HEK293 (cell line): ENCODE results near the gene COL18A1.

ENCODE experiments used
- CTCF ChIA-PET: fragments of 350-600 bp; formaldehyde crosslinking; extraction: SDS; loops from one replicate; lab custom pipeline; 2021; ENCODE audit warnings: antibody characterized with exemption; lab: Yijun Ruan, JAX
- POLR2A ChIA-PET: fragments of 300-600 bp; formaldehyde crosslinking; extraction: SDS; loops from one replicate; lab custom pipeline; 2020; ENCODE audit warnings: antibody characterized with exemption, inconsistent platforms; lab: Yijun Ruan, JAX
- H3K27ac ChIP-seq: fragments of 200-500 bp; sonication (Bioruptor generic); 2 replicates; pipeline ENCODE4 v1.5.1; 2014; ENCODE audit warnings: low read depth, low read length, control low read depth, inconsistent platforms; ENCODE audit errors: extremely low read depth
- H3K36me3 ChIP-seq, 2 experiments: fragments of 200-500 bp in 1 of 2; sonication (Bioruptor generic) in 1 of 2; 1 replicate in 1 of 2; 2 replicates in 1 of 2; pipeline ENCODE4 v1.5.1; 2014 to 2017; ENCODE audit warnings: inconsistent platforms in 2 of 2, low read length in 2 of 2; ENCODE audit not compliant: control insufficient read depth in 2 of 2, insufficient read depth in 1 of 2
- H3K4me1 ChIP-seq: fragments of 200-500 bp; sonication (Bioruptor generic); 2 replicates; pipeline ENCODE4 v1.5.1; 2014; ENCODE audit warnings: mild to moderate bottlenecking, low read length, inconsistent platforms; ENCODE audit not compliant: control insufficient read depth, insufficient read depth
- H3K4me3 ChIP-seq: 2 replicates; pipeline ENCODE4 v1.5.1; 2011; ENCODE audit warnings: low read depth, mild to moderate bottlenecking, control low read depth, low read length, moderate library complexity
- H3K9me3 ChIP-seq: fragments of 200-500 bp; sonication (Bioruptor generic); 2 replicates; pipeline ENCODE4 v1.5.1; 2014; ENCODE audit warnings: low read depth, low read length, inconsistent platforms; ENCODE audit not compliant: control insufficient read depth, insufficient read depth
- GLI2 ChIP-seq: fragments of 450-650 bp; formaldehyde crosslinking; IDR thresholded peaks from 2 replicates; pipeline ENCODE4; 2017; ENCODE audit warnings: missing biosample characterization, missing genetic modification characterization, low read depth, borderline replicate concordance
- HOXC10 ChIP-seq: sonication (generic); formaldehyde crosslinking; IDR thresholded peaks from 2 replicates; pipeline ENCODE4 v1.8.1; 2023; ENCODE audit warnings: mild to moderate bottlenecking, missing genetic modification reagents
- KLF16 ChIP-seq: fragments of 450-650 bp; formaldehyde crosslinking; IDR thresholded peaks from 2 replicates; pipeline ENCODE4 v1.5.1; 2017; ENCODE audit warnings: missing biosample characterization, missing genetic modification characterization
- OSR2 ChIP-seq: fragments of 450-650 bp; formaldehyde crosslinking; IDR thresholded peaks from 2 replicates; pipeline ENCODE4 v1.5.1; 2016; ENCODE audit warnings: missing biosample characterization, missing genetic modification characterization
- OVOL3 ChIP-seq: fragments of 450-650 bp; formaldehyde crosslinking; IDR thresholded peaks from 2 replicates; pipeline ENCODE4 v1.5.1; 2016; ENCODE audit warnings: missing biosample characterization, missing genetic modification characterization
- ZFP69B ChIP-seq: fragments of 450-650 bp; formaldehyde crosslinking; IDR thresholded peaks from 2 replicates; pipeline ENCODE4 v1.5.1; 2016; ENCODE audit warnings: missing biosample characterization, missing genetic modification characterization
- ZNF10 ChIP-seq: fragments of 450-650 bp; formaldehyde crosslinking; IDR thresholded peaks from 2 replicates; pipeline ENCODE4 v1.5.1; 2017; ENCODE audit warnings: missing biosample characterization, missing genetic modification characterization
- ZNF140 ChIP-seq: fragments of 450-650 bp; formaldehyde crosslinking; IDR thresholded peaks from 2 replicates; pipeline ENCODE4 v1.5.1; 2016; ENCODE audit warnings: missing biosample characterization, missing genetic modification characterization
- ZNF221 ChIP-seq: fragments of 450-650 bp; formaldehyde crosslinking; IDR thresholded peaks from 2 replicates; pipeline ENCODE4 v1.5.1; 2017; ENCODE audit warnings: missing biosample characterization, missing genetic modification characterization, borderline replicate concordance
- ZNF24 ChIP-seq: fragments of 450-650 bp; formaldehyde crosslinking; IDR thresholded peaks from 2 replicates; pipeline ENCODE4 v1.5.1; 2016; ENCODE audit warnings: missing biosample characterization, missing genetic modification characterization
- ZNF292 ChIP-seq: fragments of 450-650 bp; formaldehyde crosslinking; IDR thresholded peaks from 2 replicates; pipeline ENCODE4 v1.5.1; 2016; ENCODE audit warnings: low read depth, missing biosample characterization, missing genetic modification characterization, borderline replicate concordance
- ZNF324 ChIP-seq: fragments of 450-650 bp; formaldehyde crosslinking; IDR thresholded peaks from 2 replicates; pipeline ENCODE4 v1.5.1; 2016; ENCODE audit warnings: missing biosample characterization, missing genetic modification characterization
- ZNF350 ChIP-seq: fragments of 450-650 bp; formaldehyde crosslinking; IDR thresholded peaks from 2 replicates; pipeline ENCODE4 v1.5.0; 2017; ENCODE audit warnings: missing biosample characterization, mild to moderate bottlenecking, missing genetic modification characterization
- ZNF354C ChIP-seq: fragments of 450-650 bp; formaldehyde crosslinking; IDR thresholded peaks from 2 replicates; pipeline ENCODE4 v1.5.1; 2016; ENCODE audit warnings: missing biosample characterization, missing genetic modification characterization, low read depth, borderline replicate concordance
- ZNF423 ChIP-seq: fragments of 450-650 bp; formaldehyde crosslinking; IDR thresholded peaks from 2 replicates; pipeline ENCODE4 v1.5.1; 2016; ENCODE audit warnings: missing biosample characterization, missing genetic modification characterization
- ZNF529 ChIP-seq: fragments of 450-650 bp; formaldehyde crosslinking; IDR thresholded peaks from 2 replicates; pipeline ENCODE4 v1.5.1; 2017; ENCODE audit warnings: missing genetic modification characterization, missing biosample characterization; ENCODE audit not compliant: insufficient replicate concordance
- ZNF670 ChIP-seq: fragments of 450-650 bp; formaldehyde crosslinking; IDR thresholded peaks from 2 replicates; pipeline ENCODE4 v1.5.1; 2016; ENCODE audit warnings: missing biosample characterization, missing genetic modification characterization, low read depth
- ZNF792 ChIP-seq: fragments of 450-650 bp; formaldehyde crosslinking; IDR thresholded peaks from 2 replicates; pipeline ENCODE4 v1.5.1; 2016; ENCODE audit warnings: missing biosample characterization, missing genetic modification characterization
- ZNF837 ChIP-seq: fragments of 450-650 bp; formaldehyde crosslinking; IDR thresholded peaks from 2 replicates; pipeline ENCODE4 v1.5.1; 2016; ENCODE audit warnings: missing biosample characterization, missing genetic modification characterization
- TF ChIP-seq, protein P1 (sequence below): fragments of 450-650 bp; formaldehyde crosslinking; conservative IDR thresholded peaks from 2 replicates; pipeline ENCODE4 v1.5.1; 2016; ENCODE audit warnings: low read depth, missing biosample characterization, missing genetic modification characterization
- TF ChIP-seq, protein P2 (sequence below): fragments of 450-650 bp; formaldehyde crosslinking; IDR thresholded peaks from 2 replicates; pipeline ENCODE4 v1.5.1; 2016; ENCODE audit warnings: missing biosample characterization, missing genetic modification characterization
- TF ChIP-seq, protein P3 (sequence below): IDR thresholded peaks from 2 replicates; pipeline ENCODE4 v1.6.1; 2011; ENCODE audit warnings: mild to moderate bottlenecking, low read depth, low read length, borderline replicate concordance

The COL18A1 gene

DNA sequence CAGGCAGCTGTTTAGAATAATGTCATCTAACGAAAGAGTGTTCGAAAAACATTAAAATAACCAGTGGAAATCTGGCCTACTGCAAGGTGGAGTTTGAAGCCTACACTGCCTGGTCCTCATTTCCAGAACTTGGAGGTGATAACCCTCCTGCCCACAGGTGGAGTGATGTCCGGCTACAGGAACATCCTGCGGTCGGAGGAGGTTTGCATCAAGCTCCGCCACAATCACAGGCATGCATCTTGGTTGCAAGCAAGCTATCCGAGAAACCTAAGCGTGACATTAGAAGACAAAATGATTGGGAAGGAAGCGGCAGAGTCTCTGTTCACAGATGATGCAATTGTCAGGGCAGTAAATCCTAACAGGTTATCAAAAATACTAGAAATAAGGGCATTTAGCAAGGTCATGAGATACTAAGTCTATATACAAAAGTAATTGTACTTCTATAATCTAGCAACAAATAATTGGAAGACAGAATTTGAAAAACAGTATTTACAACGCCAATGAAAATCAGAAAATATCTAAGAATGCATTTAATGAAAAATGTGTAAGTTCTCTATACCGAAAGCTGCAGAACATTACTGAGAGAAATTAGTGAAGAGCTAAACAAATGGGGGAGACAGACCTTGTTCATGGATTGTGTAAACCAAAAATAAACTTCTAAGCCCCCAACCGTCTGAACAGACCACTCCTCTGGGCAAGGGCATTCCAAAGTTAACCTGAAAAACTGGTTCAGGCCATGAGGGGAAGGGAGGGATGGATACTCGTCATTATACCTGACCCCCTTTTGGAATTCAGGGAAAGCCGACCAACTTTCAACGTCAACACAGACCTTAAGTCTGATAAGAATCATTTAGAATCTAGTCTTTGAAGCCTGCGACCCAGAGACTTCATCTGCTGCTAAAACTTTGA, 141.9 kb downstream of the COL18A1 start:
- ChIA-PET POLR2A (no interaction called here), CTCF (interaction anchor here (0.6 to 2.0 kb wide), 3 partner anchors 9 to 524 kb away, joined by 3 to 7 read pairs (median 3); no protein-coding TSS in a partner anchor)
- no peaks in the 10 kb centered on the region for H3K4me1 ChIP-seq
- H3K4me3 ChIP-seq: no peak overlapping the region
- TF ChIP-seq ZNF324 (no peak), ZNF24 (tag by site-specific recombination) (no peak), OVOL3 (tag by site-specific recombination) (no peak), ZNF350 (no peak), ZNF292 (tag by site-specific recombination) (no peak), ZNF670 (tag by site-specific recombination) (no peak), ZNF529 (tag by site-specific recombination) (no peak), ZNF792 (tag by site-specific recombination) (no peak), KLF16 (tag by site-specific recombination) (no peak)
- TF ChIP-seq, protein P1, sequence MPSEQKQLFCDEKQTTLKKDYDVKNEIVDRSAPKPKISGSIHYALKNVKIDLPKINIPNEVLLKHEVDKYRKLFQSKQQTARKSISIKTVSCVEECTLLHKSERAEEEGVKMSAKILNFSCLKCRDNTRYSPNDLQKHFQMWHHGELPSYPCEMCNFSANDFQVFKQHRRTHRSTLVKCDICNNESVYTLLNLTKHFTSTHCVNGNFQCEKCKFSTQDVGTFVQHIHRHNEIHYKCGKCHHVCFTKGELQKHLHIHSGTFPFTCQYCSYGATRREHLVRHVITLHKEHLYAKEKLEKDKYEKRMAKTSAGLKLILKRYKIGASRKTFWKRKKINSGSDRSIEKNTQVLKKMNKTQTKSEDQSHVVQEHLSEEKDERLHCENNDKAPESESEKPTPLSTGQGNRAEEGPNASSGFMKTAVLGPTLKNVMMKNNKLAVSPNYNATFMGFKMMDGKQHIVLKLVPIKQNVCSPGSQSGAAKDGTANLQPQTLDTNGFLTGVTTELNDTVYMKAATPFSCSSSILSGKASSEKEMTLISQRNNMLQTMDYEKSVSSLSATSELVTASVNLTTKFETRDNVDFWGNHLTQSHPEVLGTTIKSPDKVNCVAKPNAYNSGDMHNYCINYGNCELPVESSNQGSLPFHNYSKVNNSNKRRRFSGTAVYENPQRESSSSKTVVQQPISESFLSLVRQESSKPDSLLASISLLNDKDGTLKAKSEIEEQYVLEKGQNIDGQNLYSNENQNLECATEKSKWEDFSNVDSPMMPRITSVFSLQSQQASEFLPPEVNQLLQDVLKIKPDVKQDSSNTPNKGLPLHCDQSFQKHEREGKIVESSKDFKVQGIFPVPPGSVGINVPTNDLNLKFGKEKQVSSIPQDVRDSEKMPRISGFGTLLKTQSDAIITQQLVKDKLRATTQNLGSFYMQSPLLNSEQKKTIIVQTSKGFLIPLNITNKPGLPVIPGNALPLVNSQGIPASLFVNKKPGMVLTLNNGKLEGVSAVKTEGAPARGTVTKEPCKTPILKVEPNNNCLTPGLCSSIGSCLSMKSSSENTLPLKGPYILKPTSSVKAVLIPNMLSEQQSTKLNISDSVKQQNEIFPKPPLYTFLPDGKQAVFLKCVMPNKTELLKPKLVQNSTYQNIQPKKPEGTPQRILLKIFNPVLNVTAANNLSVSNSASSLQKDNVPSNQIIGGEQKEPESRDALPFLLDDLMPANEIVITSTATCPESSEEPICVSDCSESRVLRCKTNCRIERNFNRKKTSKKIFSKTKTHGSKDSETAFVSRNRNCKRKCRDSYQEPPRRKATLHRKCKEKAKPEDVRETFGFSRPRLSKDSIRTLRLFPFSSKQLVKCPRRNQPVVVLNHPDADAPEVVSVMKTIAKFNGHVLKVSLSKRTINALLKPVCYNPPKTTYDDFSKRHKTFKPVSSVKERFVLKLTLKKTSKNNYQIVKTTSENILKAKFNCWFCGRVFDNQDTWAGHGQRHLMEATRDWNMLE: no peak
- H3K27ac ChIP-seq: no peak overlapping the region
- H3K9me3 ChIP-seq: no peaks in the 10 kb centered on the region
- H3K36me3 ChIP-seq: no peaks in the 10 kb centered on the region

DNA sequence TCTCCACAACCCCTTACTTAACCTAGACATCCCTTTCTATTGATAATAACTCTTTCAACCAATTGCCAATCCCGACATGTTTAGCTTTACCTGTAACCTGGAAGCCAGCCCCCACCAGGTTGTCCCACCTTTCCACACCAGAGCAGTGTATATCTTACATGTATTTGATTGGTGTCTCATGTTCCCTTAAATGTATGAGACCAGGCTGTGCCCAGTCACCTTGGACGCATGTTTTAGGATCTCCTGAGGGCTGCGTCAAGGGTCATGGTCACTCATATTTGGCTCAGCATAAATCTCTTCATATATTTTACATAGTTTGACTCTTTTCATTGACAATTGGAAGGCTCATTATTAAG, 142.6 kb downstream of the COL18A1 start:
- TF ChIP-seq ZNF354C (no peak), ZNF350 (no peak), HOXC10 (CRISPR knock-in tag) (no peak), ZNF292 (tag by site-specific recombination) (no peak), ZNF10 (tag by site-specific recombination) (no peak), ZFP69B (tag by site-specific recombination) (no peak), ZNF837 (tag by site-specific recombination) (no peak), OSR2 (tag by site-specific recombination) (no peak), ZNF221 (tag by site-specific recombination) (no peak), ZNF140 (tag by site-specific recombination) (no peak), ZNF423 (tag by site-specific recombination) (no peak), GLI2 (tag by site-specific recombination) (no peak)
- TF ChIP-seq, protein P2, sequence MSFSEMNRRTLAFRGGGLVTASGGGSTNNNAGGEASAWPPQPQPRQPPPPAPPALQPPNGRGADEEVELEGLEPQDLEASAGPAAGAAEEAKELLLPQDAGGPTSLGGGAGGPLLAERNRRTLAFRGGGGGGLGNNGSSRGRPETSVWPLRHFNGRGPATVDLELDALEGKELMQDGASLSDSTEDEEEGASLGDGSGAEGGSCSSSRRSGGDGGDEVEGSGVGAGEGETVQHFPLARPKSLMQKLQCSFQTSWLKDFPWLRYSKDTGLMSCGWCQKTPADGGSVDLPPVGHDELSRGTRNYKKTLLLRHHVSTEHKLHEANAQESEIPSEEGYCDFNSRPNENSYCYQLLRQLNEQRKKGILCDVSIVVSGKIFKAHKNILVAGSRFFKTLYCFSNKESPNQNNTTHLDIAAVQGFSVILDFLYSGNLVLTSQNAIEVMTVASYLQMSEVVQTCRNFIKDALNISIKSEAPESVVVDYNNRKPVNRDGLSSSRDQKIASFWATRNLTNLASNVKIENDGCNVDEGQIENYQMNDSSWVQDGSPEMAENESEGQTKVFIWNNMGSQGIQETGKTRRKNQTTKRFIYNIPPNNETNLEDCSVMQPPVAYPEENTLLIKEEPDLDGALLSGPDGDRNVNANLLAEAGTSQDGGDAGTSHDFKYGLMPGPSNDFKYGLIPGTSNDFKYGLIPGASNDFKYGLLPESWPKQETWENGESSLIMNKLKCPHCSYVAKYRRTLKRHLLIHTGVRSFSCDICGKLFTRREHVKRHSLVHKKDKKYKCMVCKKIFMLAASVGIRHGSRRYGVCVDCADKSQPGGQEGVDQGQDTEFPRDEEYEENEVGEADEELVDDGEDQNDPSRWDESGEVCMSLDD: no peak
- TF ChIP-seq, protein P3, sequence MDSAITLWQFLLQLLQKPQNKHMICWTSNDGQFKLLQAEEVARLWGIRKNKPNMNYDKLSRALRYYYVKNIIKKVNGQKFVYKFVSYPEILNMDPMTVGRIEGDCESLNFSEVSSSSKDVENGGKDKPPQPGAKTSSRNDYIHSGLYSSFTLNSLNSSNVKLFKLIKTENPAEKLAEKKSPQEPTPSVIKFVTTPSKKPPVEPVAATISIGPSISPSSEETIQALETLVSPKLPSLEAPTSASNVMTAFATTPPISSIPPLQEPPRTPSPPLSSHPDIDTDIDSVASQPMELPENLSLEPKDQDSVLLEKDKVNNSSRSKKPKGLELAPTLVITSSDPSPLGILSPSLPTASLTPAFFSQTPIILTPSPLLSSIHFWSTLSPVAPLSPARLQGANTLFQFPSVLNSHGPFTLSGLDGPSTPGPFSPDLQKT: no peak
- Histone ChIP-seq H3K4me3 (no peak overlapping the region), H3K27ac (no peak overlapping the region), H3K9me3 (no peaks in the 10 kb centered on the region), H3K36me3 (no peaks in the 10 kb centered on the region), H3K4me1 (no peaks in the 10 kb centered on the region)
- ChIA-PET POLR2A (no interaction called here), CTCF (interaction anchor here (0.6 to 2.0 kb wide), 2 partner anchors 8 to 86 kb away, joined by 3 to 7 read pairs; no protein-coding TSS in a partner anchor)
